Sigmoid colon (tissue), 7 donors: ENCODE results near the gene PIP5K1C. TPM values are rescaled to one million over a fixed set of nuclear protein-coding genes. Genes with fewer than 3 reads are reported as not detected.

ENCODE experiments used
- DNase-seq: peaks from one replicate; pipeline ENCODE4 v3.0.0-alpha.2; 2019
- H3K27ac ChIP-seq, 4 donors: fragments of 200-600 bp; sonication (generic); one replicate each; pipeline ENCODE4 v1.5.1; 2016 to 2019; ENCODE audit warnings: mild to moderate bottlenecking in 1 of 4
- H3K27me3 ChIP-seq, 3 donors: fragments of 200-600 bp; sonication (generic); one replicate each; pipeline ENCODE4 v1.5.1; 2019; ENCODE audit warnings: mild to moderate bottlenecking in 1 of 3
- H3K36me3 ChIP-seq, 4 donors: fragments of 200-600 bp; sonication (generic); one replicate each; pipeline ENCODE4 v1.5.1; 2016 to 2019
- H3K4me1 ChIP-seq, 4 donors: fragments of 200-600 bp; sonication (generic); one replicate each; pipeline ENCODE4 v1.5.1; 2017 to 2019
- H3K4me3 ChIP-seq, 4 donors: fragments of 200-600 bp; sonication (generic); one replicate each; pipeline ENCODE4 v1.5.1; 2017 to 2019; ENCODE audit warnings: mild to moderate bottlenecking in 2 of 4, moderate library complexity in 1 of 4
- H3K9me3 ChIP-seq, 4 donors: fragments of 200-600 bp in 3 of 4; sonication (generic) in 3 of 4; one replicate each; pipeline versions ENCODE4 v1.5.1 to v1.6.1; 2013 to 2019
- CTCF ChIP-seq, 4 experiments: fragments of 450-650 bp in 3 of 4; fragments of 200-600 bp in 1 of 4; IDR thresholded peaks; one replicate each; pipeline ENCODE4 v1.5.1; 2016 to 2019; ENCODE audit warnings: antibody characterized with exemption in 4 of 4, mild to moderate bottlenecking in 3 of 4, moderate library complexity in 2 of 4
- EP300 ChIP-seq, 4 donors: sonication (generic); formaldehyde crosslinking; IDR thresholded peaks; one replicate each; pipeline ENCODE4 v1.6.1; 2017; ENCODE audit warnings: antibody characterized with exemption in 4 of 4
- POLR2A ChIP-seq, 2 donors: fragments of 450-650 bp; IDR thresholded peaks; one replicate each; pipeline ENCODE4 v1.6.1; 2016; ENCODE audit warnings: antibody characterized with exemption in 2 of 2, mild to moderate bottlenecking in 2 of 2, moderate library complexity in 2 of 2
- POLR2AphosphoS5 ChIP-seq, 4 donors: sonication (generic); formaldehyde crosslinking; IDR thresholded peaks; one replicate each; pipeline ENCODE4 v1.6.1; 2017; ENCODE audit warnings: antibody characterized with exemption in 4 of 4
- WGBS, 2 donors: extraction: QIAGEN DNeasy Blood & Tissue Kit; methylation state at CpG; one replicate each; pipeline ENCODE4 v1.1.7; 2013; 5-methylcytosine and 5-hydroxymethylcytosine counted together
- intact Hi-C: fragments of 100-400 bp; cut with DNase I; formaldehyde crosslinking; loops from one replicate; pipeline ENCODE4 v1.15.1; 2023
- polyA plus RNA-seq, 3 donors: library from polyadenylated mRNA; stranded (reverse); fragments of 200-250 nt; gene quantifications; one replicate each; pipeline ENCODE4 v1.2.3, GENCODE V29; 2013
- total RNA-seq, 4 donors: library from RNA; depleted of rRNA; stranded (reverse); fragments of >200 nt; gene quantifications; one replicate each; pipeline ENCODE4 v1.1.0, GENCODE V29; 2016
- donor health status: healthy with polysubstance abuse.
- donor health status: Bipolar disorder and iron deficiency.
- donor health status: healthy.

Gene PIP5K1C
- total and polyA plus RNA-seq, 7 donors, result 7.8 to 68.7 (median 27.8) TPM

GRCh38 chr19:3638208-3639193 lies 61.8 kb downstream of the PIP5K1C start:
- H3K27me3 ChIP-seq, result no peaks in the 10 kb centered on the region
- DNase-seq, result no peak
- H3K36me3 ChIP-seq, result peaks cover 21 to 87% (median 61%) of the 10 kb centered on the region in 4 donors
- no peak overlapping the region for H3K4me3 ChIP-seq
- WGBS, 2 donors, result 90 to 93% methylated on average over 55 of the region's 55 CpGs
- no peak overlapping the region for H3K27ac ChIP-seq
- TF ChIP-seq POLR2A (IDR thresholded peaks at IDR 0.05) (no peak), EP300 (IDR thresholded peaks at IDR 0.05) (no peak), CTCF (IDR thresholded peaks at IDR 0.05) (no peak), POLR2AphosphoS5 (IDR thresholded peaks at IDR 0.05) (no peak)
- intact Hi-C loops, result no loop called here
- no peaks in the 10 kb centered on the region for H3K9me3 ChIP-seq
- no peaks in the 10 kb centered on the region for H3K4me1 ChIP-seq

- Histone ChIP-seq H3K27ac (no peak overlapping the region), H3K27me3 (no peaks in the 10 kb centered on the region), H3K4me3 (no peak overlapping the region), H3K9me3 (no peaks in the 10 kb centered on the region), H3K36me3 (peaks cover 21 to 87% (median 61%) of the 10 kb centered on the region in 4 donors), H3K4me1 (no peaks in the 10 kb centered on the region)
- no peak for DNase-seq
- TF ChIP-seq POLR2AphosphoS5 (IDR thresholded peaks at IDR 0.05) (no peak), EP300 (IDR thresholded peaks at IDR 0.05) (no peak), POLR2A (IDR thresholded peaks at IDR 0.05) (no peak), CTCF (IDR thresholded peaks at IDR 0.05) (no peak)
- 92 to 93% methylated on average over 23 of the region's 23 CpGs for WGBS, 2 donors
- intact Hi-C loops, result no loop called here
Measured at GRCh38 chr19:3637621-3638020, 62.6 kb downstream of the PIP5K1C start.

GRCh38 chr19:3636962-3637361 lies 63.3 kb downstream of the PIP5K1C start:
- Histone ChIP-seq H3K27me3 (no peaks in the 10 kb centered on the region), H3K4me3 (no peak overlapping the region), H3K4me1 (no peaks in the 10 kb centered on the region), H3K36me3 (peaks cover 21 to 87% (median 60%) of the 10 kb centered on the region in 4 donors), H3K27ac (no peak overlapping the region), H3K9me3 (no peaks in the 10 kb centered on the region)
- no peak for DNase-seq
- WGBS, 2 donors, result 92 to 94% methylated on average over 20 of the region's 20 CpGs
- intact Hi-C loops, result no loop called here
- TF ChIP-seq EP300 (IDR thresholded peaks at IDR 0.05), result no peak
- no peak for TF ChIP-seq POLR2AphosphoS5 (IDR thresholded peaks at IDR 0.05)
- TF ChIP-seq CTCF (IDR thresholded peaks at IDR 0.05), result no peak
- TF ChIP-seq POLR2A (IDR thresholded peaks at IDR 0.05), result no peak

GRCh38 chr19:3636506-3636905 lies 63.8 kb downstream of the PIP5K1C start:
- Histone ChIP-seq H3K4me1 (no peaks in the 10 kb centered on the region), H3K27ac (no peak overlapping the region), H3K36me3 (peaks cover 25 to 87% (median 55%) of the 10 kb centered on the region in 4 donors), H3K27me3 (no peaks in the 10 kb centered on the region), H3K9me3 (no peaks in the 10 kb centered on the region), H3K4me3 (no peak overlapping the region)
- 92 to 95% methylated on average over 20 of the region's 20 CpGs for WGBS, 2 donors
- no peak for TF ChIP-seq EP300 (IDR thresholded peaks at IDR 0.05)
- TF ChIP-seq CTCF (IDR thresholded peaks at IDR 0.05), result no peak
- TF ChIP-seq POLR2AphosphoS5 (IDR thresholded peaks at IDR 0.05), result no peak
- no peak for TF ChIP-seq POLR2A (IDR thresholded peaks at IDR 0.05)
- intact Hi-C loops, result no loop called here
- no peak for DNase-seq
